Kidney (tissue), 22 donors: ENCODE results near the gene LZTS2. TPM values are rescaled to one million over a fixed set of nuclear protein-coding genes. Genes with fewer than 3 reads are reported as not detected.

Experiments used
- DNase-seq, 5 donors: peaks; one replicate each; pipeline ENCODE4 v3.0.0-alpha.2; 2013 to 2020
- FAIRE-seq: peaks from 2 replicates; lab custom pipeline; 2012; peaks lifted over from hg19 to GRCh38; lab: Jason Lieb, UNC
- H3K27ac ChIP-seq, 2 donors: one replicate each; pipeline ENCODE4 v1.7.0; 2013; ENCODE audit warnings: low read depth in 2 of 2, low read length in 2 of 2, inconsistent platforms in 1 of 2
- H3K27me3 ChIP-seq: one replicate; pipeline ENCODE4 v1.7.1; 2013; ENCODE audit warnings: low read length, inconsistent platforms; ENCODE audit not compliant: control insufficient read depth, insufficient read depth
- H3K36me3 ChIP-seq, 3 donors: one replicate each; pipeline versions ENCODE4 v1.7.0 to v1.7.1; 2013; ENCODE audit warnings: low read length in 3 of 3, control low read depth in 1 of 3, inconsistent platforms in 1 of 3; ENCODE audit not compliant: insufficient read depth in 3 of 3, control insufficient read depth in 2 of 3
- H3K4me1 ChIP-seq, 3 donors: one replicate each; pipeline versions ENCODE4 v1.7.0 to v1.7.1; 2013; ENCODE audit warnings: low read length in 3 of 3, inconsistent platforms in 1 of 3, low read depth in 1 of 3; ENCODE audit not compliant: control insufficient read depth in 2 of 3, insufficient read depth in 2 of 3
- H3K4me3 ChIP-seq, 3 donors: one replicate each; pipeline versions ENCODE4 v1.7.0 to v1.8.1; 2013; ENCODE audit warnings: low read length in 3 of 3, control low read depth in 1 of 3, inconsistent platforms in 1 of 3
- H3K9ac ChIP-seq, 3 donors: one replicate each; pipeline versions ENCODE4 v1.7.0 to v1.7.1; 2013; ENCODE audit warnings: low read length in 3 of 3, control low read depth in 1 of 3, inconsistent platforms in 1 of 3
- H3K9me3 ChIP-seq, 3 donors: one replicate each; pipeline versions ENCODE4 v1.7.0 to v1.7.1; 2013; ENCODE audit warnings: low read length in 3 of 3, control low read depth in 1 of 3, inconsistent platforms in 1 of 3; ENCODE audit not compliant: control insufficient read depth in 2 of 3, insufficient read depth in 1 of 3
- intact Hi-C: fragments of 100-400 bp; cut with DNase I; formaldehyde crosslinking; loops from one replicate; pipeline ENCODE4 v1.11.1; 2022
- long read RNA-seq, 10 donors: library from polyadenylated mRNA in 1 of 10; unstranded in 1 of 10; transcript quantifications; one replicate each; pipeline ENCODE4 v2.0.0 and lab custom pipeline, GENCODE V29; 2021 to 2026
- polyA plus RNA-seq: library from polyadenylated mRNA; stranded (reverse); fragments of 350-450 nt; fragmentation: Illumina TruSeq; extraction: RNeasy Lipid Tissue Mini Kit (QIAGEN cat#74804); gene quantifications from one replicate; pipeline ENCODE4 v1.2.3, GENCODE V29; 2014; ENCODE audit warnings: low read depth, low replicate concordance; ENCODE audit not compliant: insufficient read depth
- total RNA-seq: library from RNA; stranded (reverse); fragmentation: NEBNext Ultra II Directional; extraction: Animal tissue kit (Norgen Biotek cat#: 25700); gene quantifications from one replicate; pipeline ENCODE4 v1.2.1, GENCODE V29; 2021
- TF ChIP-seq, protein P1 (sequence below): IDR thresholded peaks from 3 replicates; pipeline ENCODE4 v1.5.1; 2012; ENCODE audit warnings: mild to moderate bottlenecking, moderate library complexity, borderline replicate concordance; ENCODE audit not compliant: insufficient read depth; ENCODE audit errors: extremely low read depth
- donor health status: control.
- donor health status: control.
- donor health status: control.
- donor health status: control.
- donor health status: control.
- donor health status: DM: yes; HTN: yes; CAD: no.
- donor health status: Normal renal cell carcinoma (clear cell type).

Gene LZTS2
- total RNA-seq (54.7 TPM), polyA plus RNA-seq (47.3 TPM)
- long read RNA-seq, donor 1, full-length matches to known transcripts, result 24 of 36 reads
- long read RNA-seq, donor 1, partial matches to known transcripts, result 0 of 36 reads
- long read RNA-seq, donor 1, other reads (novel, unspliced or antisense), result 12 of 36 reads
- long read RNA-seq, donor 2, transcript LZTS2-205 (3 exons, 804 nt), result major isoform, 5 of 11 reads
- long read RNA-seq, donor 2, partial matches to known transcripts, result 0 of 11 reads
- long read RNA-seq, donor 2, other reads (novel, unspliced or antisense), result 5 of 11 reads
- long read RNA-seq, donor 3, full-length matches to known transcripts, result 14 of 38 reads
- long read RNA-seq, donor 3, partial matches to known transcripts, result 24 of 38 reads
- long read RNA-seq, donor 3, other reads (novel, unspliced or antisense), result 0 of 38 reads
- long read RNA-seq, donor 4, full-length matches to known transcripts, result 7 of 14 reads
- long read RNA-seq, donor 4, partial matches to known transcripts, result 0 of 14 reads
- long read RNA-seq, donor 4, other reads (novel, unspliced or antisense), result 7 of 14 reads
- long read RNA-seq, donor 5, result 0 reads
- long read RNA-seq, donor 6, full-length matches to known transcripts, result 5 of 5 reads
- long read RNA-seq, donor 6, partial matches to known transcripts, result 0 of 5 reads
- long read RNA-seq, donor 6, other reads (novel, unspliced or antisense), result 0 of 5 reads
- long read RNA-seq, donor 7, full-length matches to known transcripts, result 20 of 119 reads
- long read RNA-seq, donor 7, partial matches to known transcripts, result 22 of 119 reads
- long read RNA-seq, donor 7, other reads (novel, unspliced or antisense), result 77 of 119 reads
- long read RNA-seq, donor 8, full-length matches to known transcripts, result 11 of 17 reads
- long read RNA-seq, donor 8, partial matches to known transcripts, result 6 of 17 reads
- long read RNA-seq, donor 8, other reads (novel, unspliced or antisense), result 0 of 17 reads
- long read RNA-seq, donor 9, full-length matches to known transcripts, result 3 of 8 reads
- long read RNA-seq, donor 9, partial matches to known transcripts, result 5 of 8 reads
- long read RNA-seq, donor 9, other reads (novel, unspliced or antisense), result 0 of 8 reads
- long read RNA-seq, donor 10, full-length matches to known transcripts, result 12 of 22 reads
- long read RNA-seq, donor 10, partial matches to known transcripts, result 10 of 22 reads
- long read RNA-seq, donor 10, other reads (novel, unspliced or antisense), result 0 of 22 reads

GRCh38 chr10:100999742-101000126 is at the start of gene LZTS2:
Gene LZTS2 (plus strand): TSS chr10:100999808. CDS start chr10:101002539, 2,731 bp downstream.
- peak within 1 kb of the TSS; percentile 75 to 93 (median 81) for H3K4me3 ChIP-seq
- H3K36me3 ChIP-seq, result peaks cover 0 to 16% (median 10%) of the 10 kb centered on the region in 3 donors
- FAIRE-seq (no peak), DNase-seq (no peak)
- no peaks in the 10 kb centered on the region for H3K27me3 ChIP-seq
- peak within 1 kb of the TSS; percentile 98 to 99 for H3K27ac ChIP-seq
- intact Hi-C loops, result no loop called here
- no peaks in the 10 kb centered on the region for H3K9me3 ChIP-seq
- peak within 1 kb of the TSS; percentile 54 to 99 (median 88) for H3K9ac ChIP-seq
- TF ChIP-seq, protein P1, sequence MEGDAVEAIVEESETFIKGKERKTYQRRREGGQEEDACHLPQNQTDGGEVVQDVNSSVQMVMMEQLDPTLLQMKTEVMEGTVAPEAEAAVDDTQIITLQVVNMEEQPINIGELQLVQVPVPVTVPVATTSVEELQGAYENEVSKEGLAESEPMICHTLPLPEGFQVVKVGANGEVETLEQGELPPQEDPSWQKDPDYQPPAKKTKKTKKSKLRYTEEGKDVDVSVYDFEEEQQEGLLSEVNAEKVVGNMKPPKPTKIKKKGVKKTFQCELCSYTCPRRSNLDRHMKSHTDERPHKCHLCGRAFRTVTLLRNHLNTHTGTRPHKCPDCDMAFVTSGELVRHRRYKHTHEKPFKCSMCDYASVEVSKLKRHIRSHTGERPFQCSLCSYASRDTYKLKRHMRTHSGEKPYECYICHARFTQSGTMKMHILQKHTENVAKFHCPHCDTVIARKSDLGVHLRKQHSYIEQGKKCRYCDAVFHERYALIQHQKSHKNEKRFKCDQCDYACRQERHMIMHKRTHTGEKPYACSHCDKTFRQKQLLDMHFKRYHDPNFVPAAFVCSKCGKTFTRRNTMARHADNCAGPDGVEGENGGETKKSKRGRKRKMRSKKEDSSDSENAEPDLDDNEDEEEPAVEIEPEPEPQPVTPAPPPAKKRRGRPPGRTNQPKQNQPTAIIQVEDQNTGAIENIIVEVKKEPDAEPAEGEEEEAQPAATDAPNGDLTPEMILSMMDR, result no peak
- H3K4me1 ChIP-seq, result peaks cover 7 to 32% (median 8%) of the 10 kb centered on the region in 3 donors

DNA sequence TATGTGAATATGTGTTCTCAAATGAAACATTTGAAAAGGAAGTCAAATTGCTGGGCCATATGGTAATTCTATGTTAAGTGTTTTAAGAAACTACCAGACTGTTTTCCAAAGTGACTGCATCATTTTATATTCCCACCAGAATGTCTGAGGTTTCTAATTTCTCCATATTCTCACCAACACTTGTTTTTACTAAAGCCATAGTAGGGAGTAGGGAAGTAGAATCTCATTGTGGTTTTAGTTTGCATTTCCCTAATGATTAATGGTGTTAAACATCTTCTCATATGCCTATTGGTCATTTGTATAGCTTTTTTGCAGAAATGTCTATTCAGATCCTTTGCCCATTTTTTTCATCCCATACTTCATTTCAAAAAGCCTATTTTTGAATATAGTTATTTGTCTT is 39.4 kb upstream of the LZTS2 start:
- FAIRE-seq (peak; percentile 6), DNase-seq (no peak)
- intact Hi-C loops, result no loop called here
- Histone ChIP-seq H3K27me3 (no peaks in the 10 kb centered on the region), H3K9ac (no peak overlapping the region), H3K27ac (no peak overlapping the region), H3K9me3 (no peaks in the 10 kb centered on the region), H3K4me1 (no peaks in the 10 kb centered on the region), H3K4me3 (no peak overlapping the region), H3K36me3 (peaks cover 2 to 33% (median 5%) of the 10 kb centered on the region in 3 donors)
- TF ChIP-seq, protein P1, result no peak

DNA sequence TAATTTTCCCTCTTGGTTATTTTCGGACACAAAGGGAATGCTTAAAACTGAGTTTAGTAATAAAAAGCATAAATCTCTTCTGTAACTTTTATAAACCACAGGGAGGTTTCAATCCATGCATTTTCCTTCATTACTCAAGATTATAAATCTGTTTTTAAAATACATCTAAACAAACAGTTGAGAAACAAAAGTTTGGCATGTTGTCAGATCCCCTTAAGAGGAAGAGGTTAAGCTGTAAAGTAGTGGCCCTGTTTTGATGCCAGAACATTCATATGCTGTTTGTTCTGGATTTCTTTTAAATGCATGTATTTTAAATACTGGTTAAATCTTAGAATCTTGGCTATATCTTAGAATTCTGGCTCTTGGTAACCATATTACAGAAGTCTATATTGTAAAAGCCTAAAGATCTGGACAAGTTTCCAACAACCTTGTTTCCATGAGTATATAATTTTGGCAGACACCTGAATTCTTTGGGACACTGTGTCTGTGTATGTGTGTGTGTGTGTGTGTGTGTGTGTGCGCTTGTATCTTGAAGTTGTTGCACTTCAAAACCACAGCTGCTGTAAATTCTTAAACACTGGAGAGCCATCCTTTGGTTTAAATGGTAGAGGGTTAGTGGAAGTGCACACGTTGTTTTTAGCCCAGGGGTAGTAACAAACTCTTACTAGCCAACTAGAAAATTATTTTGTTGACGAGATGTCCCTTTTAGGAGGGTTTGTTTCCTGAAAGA is 37.1 kb upstream of the LZTS2 start:
- DNase-seq, result no peak
- no peaks in the 10 kb centered on the region for H3K9me3 ChIP-seq
- H3K9ac ChIP-seq, result no peak overlapping the region
- intact Hi-C loops, result no loop called here
- no peaks in the 10 kb centered on the region for H3K27me3 ChIP-seq
- no peak overlapping the region for H3K4me3 ChIP-seq
- TF ChIP-seq, protein P1, result no peak
- H3K27ac ChIP-seq, result no peak overlapping the region
- H3K4me1 ChIP-seq, result no peaks in the 10 kb centered on the region
- H3K36me3 ChIP-seq, result peaks cover 6 to 32% (median 7%) of the 10 kb centered on the region in 3 donors
- no peak for FAIRE-seq
